DOHH2 (cell line): Measurements from ENCODE around the gene SLK.

Source experiments
- H3F3A ChIP-seq: fragments of 200-600 bp; sonication (generic), shearing (Covaris generic); 2 replicates; pipeline ENCODE4 v1.6.0; 2016; ENCODE audit warnings: antibody characterized with exemption, mild to moderate bottlenecking; ENCODE audit not compliant: control insufficient read depth, insufficient read depth
- H3K27ac ChIP-seq: fragments of 200-600 bp; sonication (generic); 2 replicates; pipeline ENCODE4 v1.5.1; 2014; ENCODE audit warnings: low read depth, mild to moderate bottlenecking, low read length, moderate library complexity
- H3K27me3 ChIP-seq: fragments of 200-600 bp; sonication (generic); 2 replicates; pipeline ENCODE4 v1.6.1; 2014; ENCODE audit warnings: mild to moderate bottlenecking, low read length, mixed read lengths; ENCODE audit not compliant: control insufficient read depth
- H3K36me3 ChIP-seq: fragments of 200-600 bp; sonication (generic); 2 replicates; pipeline ENCODE4 v1.6.1; 2014; ENCODE audit warnings: mild to moderate bottlenecking, low read length, moderate library complexity, mixed read lengths; ENCODE audit not compliant: control insufficient read depth
- H3K4me1 ChIP-seq: fragments of 200-600 bp; sonication (generic); 2 replicates; pipeline ENCODE4 v1.6.1; 2014; ENCODE audit warnings: mild to moderate bottlenecking, low read length, mixed read lengths; ENCODE audit not compliant: control insufficient read depth
- H3K4me2 ChIP-seq: fragments of 200-600 bp; sonication (generic); 2 replicates; pipeline ENCODE4 v1.6.0; 2014; ENCODE audit warnings: mild to moderate bottlenecking, low read length, moderate library complexity
- H3K4me3 ChIP-seq: fragments of 200-600 bp; sonication (generic); 2 replicates; pipeline ENCODE4 v1.5.1; 2014; ENCODE audit warnings: mild to moderate bottlenecking, low read length, mixed read lengths
- H3K79me2 ChIP-seq: fragments of 200-600 bp; sonication (generic); 2 replicates; pipeline ENCODE4 v1.6.1; 2014; ENCODE audit warnings: mild to moderate bottlenecking, low read length, mixed read lengths; ENCODE audit not compliant: control insufficient read depth
- H3K9me2 ChIP-seq: fragments of 200-600 bp; sonication (generic); replicated peaks from 2 replicates; pipeline ENCODE4 v1.6.1; 2014; ENCODE audit warnings: mild to moderate bottlenecking, low read length, mixed read lengths; ENCODE audit not compliant: control insufficient read depth
- H3K9me3 ChIP-seq: fragments of 200-600 bp; sonication (generic); 2 replicates; pipeline ENCODE4 v1.6.1; 2014; ENCODE audit warnings: antibody characterized with exemption, low read length, mixed read lengths; ENCODE audit not compliant: control insufficient read depth, insufficient read depth
- H4K20me1 ChIP-seq: fragments of 200-600 bp; sonication (generic); 2 replicates; pipeline ENCODE4 v1.6.0; 2014; ENCODE audit warnings: low read depth, mild to moderate bottlenecking, antibody characterized with exemption, low read length, moderate library complexity; ENCODE audit not compliant: control insufficient read depth, insufficient read depth
- CTCF ChIP-seq: fragments of 200-600 bp; sonication (generic); IDR thresholded peaks from one replicate; pipeline ENCODE4 v1.5.1; 2014; ENCODE audit warnings: antibody characterized with exemption, mild to moderate bottlenecking, low read depth, low read length; ENCODE audit not compliant: poor library complexity, severe bottlenecking
- EZH2phosphoT487 ChIP-seq: fragments of 200-600 bp; sonication (generic); IDR thresholded peaks from 2 replicates; pipeline ENCODE4 v1.6.1; 2017; ENCODE audit warnings: borderline replicate concordance, mild to moderate bottlenecking, antibody characterized with exemption, low read length, moderate library complexity, mixed read lengths

Gene SLK

GRCh38 chr10:103939522-103939921 lies 27.4 kb upstream of the SLK start:
- Histone ChIP-seq H3F3A (no peaks in the 10 kb centered on the region), H3K79me2 (no peaks in the 10 kb centered on the region), H3K36me3 (no peaks in the 10 kb centered on the region), H3K9me3 (no peaks in the 10 kb centered on the region), H3K9me2 (no peaks in the 10 kb centered on the region), H3K4me1 (no peaks in the 10 kb centered on the region), H3K4me2 (no peak overlapping the region), H3K4me3 (no peak overlapping the region), H4K20me1 (no peaks in the 10 kb centered on the region), H3K27ac (no peak overlapping the region), H3K27me3 (peaks cover 15% of the 10 kb centered on the region)
- TF ChIP-seq EZH2phosphoT487 (no peak), CTCF (no peak)

- Histone ChIP-seq H3K27ac (no peak overlapping the region), H3K36me3 (no peaks in the 10 kb centered on the region), H3K4me1 (no peaks in the 10 kb centered on the region), H3K27me3 (peaks cover 11% of the 10 kb centered on the region), H3K79me2 (no peaks in the 10 kb centered on the region), H3K4me3 (no peak overlapping the region), H3K9me3 (no peaks in the 10 kb centered on the region), H3K9me2 (no peaks in the 10 kb centered on the region), H4K20me1 (no peaks in the 10 kb centered on the region), H3F3A (no peaks in the 10 kb centered on the region), H3K4me2 (no peak overlapping the region)
- TF ChIP-seq EZH2phosphoT487: no peak
Observed at GRCh38 chr10:103941801-103942200, 25.1 kb upstream of the SLK start.

GRCh38 chr10:103942866-103943265 lies 24.1 kb upstream of the SLK start:
- Histone ChIP-seq H3F3A (no peaks in the 10 kb centered on the region), H3K4me3 (no peak overlapping the region), H3K27ac (no peak overlapping the region), H3K79me2 (no peaks in the 10 kb centered on the region), H3K4me1 (no peaks in the 10 kb centered on the region), H3K27me3 (peaks cover 11% of the 10 kb centered on the region), H4K20me1 (no peaks in the 10 kb centered on the region), H3K4me2 (no peak overlapping the region), H3K9me2 (no peaks in the 10 kb centered on the region), H3K9me3 (no peaks in the 10 kb centered on the region), H3K36me3 (no peaks in the 10 kb centered on the region)
- TF ChIP-seq EZH2phosphoT487: no peak
- TF ChIP-seq CTCF: no peak

- H3K79me2 ChIP-seq: no peaks in the 10 kb centered on the region
- H3K27me3 ChIP-seq: peaks cover 5% of the 10 kb centered on the region
- no peaks in the 10 kb centered on the region for H3K9me2 ChIP-seq
- no peaks in the 10 kb centered on the region for H3F3A ChIP-seq
- no peaks in the 10 kb centered on the region for H3K9me3 ChIP-seq
- H3K4me1 ChIP-seq: no peaks in the 10 kb centered on the region
- H3K36me3 ChIP-seq: no peaks in the 10 kb centered on the region
- no peaks in the 10 kb centered on the region for H4K20me1 ChIP-seq
- TF ChIP-seq CTCF: no peak
- TF ChIP-seq EZH2phosphoT487: no peak
- H3K27ac ChIP-seq: no peak overlapping the region
- no peak overlapping the region for H3K4me2 ChIP-seq
- no peak overlapping the region for H3K4me3 ChIP-seq
Observed at GRCh38 chr10:103947799-103948516, 19.0 kb upstream of the SLK start.
